ENCODE measurements around the gene RSBN1. TPM values are rescaled to one million over a fixed set of nuclear protein-coding genes. Genes with fewer than 3 reads are reported as not detected.
"Not testable (repeated sequence)": the region's sequence is repeated elsewhere in the genome, so short reads cannot be mapped to it uniquely, and the experiment has no call there.

Gene RSBN1
- polyA plus RNA-seq, 1 donor, result 12.9 TPM

GRCh38 chr1:113782406-113782805 is 29.9 kb downstream of the RSBN1 start:
- DNase-seq (ENCODE audit: low read depth), result no peak

- DNase-seq (ENCODE audit: low read depth), result no peak
Observed at GRCh38 chr1:113780374-113781146, 31.7 kb downstream of the RSBN1 start.

- DNase-seq (ENCODE audit: low read depth), result no peak
Observed at GRCh38 chr1:113779542-113779941, 32.7 kb downstream of the RSBN1 start.

- no peak for DNase-seq (ENCODE audit: low read depth)
Observed at GRCh38 chr1:113777561-113777960, 34.7 kb downstream of the RSBN1 start.

- no peak for DNase-seq (ENCODE audit: low read depth)
Observed at GRCh38 chr1:113770031-113770430, 42.2 kb downstream of the RSBN1 start.

GRCh38 chr1:113769601-113769970 is 42.7 kb downstream of the RSBN1 start:
- DNase-seq (ENCODE audit: low read depth), result no peak

GRCh38 chr1:113768916-113769600 is 43.2 kb downstream of the RSBN1 start:
- no peak for DNase-seq (ENCODE audit: low read depth)

- DNase-seq (ENCODE audit: low read depth), result no peak
Observed at GRCh38 chr1:113765306-113766230, 46.7 kb downstream of the RSBN1 start.

- DNase-seq (ENCODE audit: low read depth), result no peak
Observed at GRCh38 chr1:113763661-113764060, 48.6 kb downstream of the RSBN1 start.

- DNase-seq (ENCODE audit: low read depth), result no peak
Observed at GRCh38 chr1:113761937-113762336, 50.3 kb downstream of the RSBN1 start.

- no peak for DNase-seq (ENCODE audit: low read depth)
Observed at GRCh38 chr1:113760102-113761080, 51.9 kb downstream of the RSBN1 start.

GRCh38 chr1:113759333-113760101 is 52.8 kb downstream of the RSBN1 start, which contains the start of gene PHTF1:
Gene PHTF1 (minus strand): TSS chr1:113759486. CDS start chr1:113758703, 783 bp downstream.
- DNase-seq (ENCODE audit: low read depth), result no peak

GRCh38 chr1:113758631-113759332 is 53.5 kb downstream of the RSBN1 start:
- DNase-seq (ENCODE audit: low read depth), result no peak

- DNase-seq (ENCODE audit: low read depth), result no peak
Observed at GRCh38 chr1:113756461-113756860, 55.8 kb downstream of the RSBN1 start.

- not testable (repeated sequence) for DNase-seq (ENCODE audit: low read depth)
Observed at GRCh38 chr1:113753333-113753732, 58.9 kb downstream of the RSBN1 start.

GRCh38 chr1:113751516-113751915 is 60.8 kb downstream of the RSBN1 start:
- DNase-seq (ENCODE audit: low read depth), result no peak

GRCh38 chr1:113751114-113751513 is 61.2 kb downstream of the RSBN1 start:
- no peak for DNase-seq (ENCODE audit: low read depth)

GRCh38 chr1:113749402-113749801 is 62.9 kb downstream of the RSBN1 start:
- no peak for DNase-seq (ENCODE audit: low read depth)

GRCh38 chr1:113747376-113747775 is 64.9 kb downstream of the RSBN1 start:
- DNase-seq (ENCODE audit: low read depth), result no peak

Measured in forelimb muscle (tissue), 1 donor.